Activated T-helper 17 cell treated with anti-CD3 and anti-CD28 coated beads, Interleukin-2, amount 50 U/mL, for 72 hours (primary cell): ENCODE data around the gene SNX3. TPM values are rescaled to one million over a fixed set of nuclear protein-coding genes. Genes with fewer than 3 reads are reported as not detected.
"Not testable (repeated sequence)": the region's sequence is repeated elsewhere in the genome, so short reads cannot be mapped to it uniquely, and the experiment has no call there.

Experiments
- ATAC-seq: fragments of 150-1000 bp; cut with Tn5 transposase; replicated peaks from 2 replicates; pipeline ENCODE4 v1.10.0; 2021; ENCODE audit warnings: mild to moderate bottlenecking, moderate library complexity
- H3K27ac Mint-ChIP-seq: one replicate; pipeline ENCODE4 v1.8.0; 2022; ENCODE audit warnings: mixed read lengths
- H3K27me3 Mint-ChIP-seq: one replicate; pipeline ENCODE4 v1.8.0; 2022; ENCODE audit warnings: mixed read lengths
- H3K36me3 Mint-ChIP-seq: one replicate; pipeline ENCODE4 v1.8.0; 2022; ENCODE audit warnings: low read depth, mild to moderate bottlenecking, mixed read lengths
- H3K4me1 Mint-ChIP-seq: one replicate; pipeline ENCODE4 v1.8.0; 2022; ENCODE audit warnings: mixed read lengths
- H3K4me3 Mint-ChIP-seq: one replicate; pipeline ENCODE4 v1.8.0; 2022; ENCODE audit warnings: mild to moderate bottlenecking, mixed read lengths
- H3K9me3 Mint-ChIP-seq: one replicate; pipeline ENCODE4 v1.8.0; 2022; ENCODE audit warnings: mixed read lengths
- total RNA-seq, 2 donors: library from RNA; stranded (reverse); gene quantifications; one replicate each; pipeline ENCODE4 v1.2.3, GENCODE V29; 2022

Gene SNX3
- total RNA-seq, 2 donors from 2014 or later: 60.1 to 84.6 TPM

DNA sequence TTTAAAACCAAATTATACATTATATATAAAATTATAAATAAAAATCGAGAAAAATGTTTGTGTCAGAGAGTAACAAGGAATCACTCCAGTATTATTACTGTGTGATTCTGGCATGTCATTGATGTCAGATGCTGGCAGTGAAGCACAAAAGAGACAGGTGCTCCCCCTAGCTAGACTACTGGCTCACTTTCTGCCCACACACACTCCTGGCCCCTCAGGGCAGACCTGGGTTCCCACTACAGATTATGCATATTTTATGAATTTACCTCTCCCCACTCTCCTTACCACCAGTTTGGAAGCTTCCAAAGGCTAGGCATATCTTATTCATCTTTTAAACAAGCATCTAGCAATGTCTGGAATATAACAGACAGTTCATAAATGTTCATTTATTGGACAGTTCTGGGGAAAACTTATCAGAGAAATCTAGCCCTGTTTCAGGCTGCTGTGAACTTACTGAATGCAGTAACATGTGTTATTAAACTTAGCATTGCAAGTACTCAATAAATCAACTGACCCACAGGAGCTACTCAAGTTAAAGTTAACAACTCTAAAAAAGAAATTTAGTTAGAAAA, 12.8 kb downstream of the SNX3 start:
- Mint-ChIP-seq H3K27ac (no peak overlapping the region), H3K27me3 (no peaks in the 10 kb centered on the region), H3K36me3 (peaks cover 86% of the 10 kb centered on the region), H3K4me3 (no peak overlapping the region), H3K9me3 (no peaks in the 10 kb centered on the region), H3K4me1 (peaks cover 16% of the 10 kb centered on the region)
- ATAC-seq: no peak

DNA sequence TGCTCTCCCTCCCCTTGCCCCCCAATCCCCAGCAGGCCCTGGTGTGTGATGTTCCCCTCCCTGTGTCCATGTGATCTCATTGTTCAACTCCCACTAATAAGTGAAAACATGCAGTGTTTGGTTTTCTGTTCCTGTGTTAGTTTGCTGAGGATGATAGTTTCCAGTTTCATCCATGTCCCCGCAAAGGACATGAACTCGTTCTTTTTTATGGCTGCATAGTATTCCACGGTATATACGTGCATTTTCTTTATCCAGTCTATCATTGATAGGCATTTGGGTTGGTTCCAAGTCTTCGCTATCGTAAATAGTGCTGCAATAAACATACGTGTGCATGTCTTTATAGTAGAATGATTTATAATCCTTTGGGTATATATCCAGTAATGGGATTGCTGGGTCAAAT, 15.7 kb downstream of the SNX3 start:
- not testable (repeated sequence) for H3K9me3 Mint-ChIP-seq, H3K4me1 Mint-ChIP-seq, ATAC-seq

DNA sequence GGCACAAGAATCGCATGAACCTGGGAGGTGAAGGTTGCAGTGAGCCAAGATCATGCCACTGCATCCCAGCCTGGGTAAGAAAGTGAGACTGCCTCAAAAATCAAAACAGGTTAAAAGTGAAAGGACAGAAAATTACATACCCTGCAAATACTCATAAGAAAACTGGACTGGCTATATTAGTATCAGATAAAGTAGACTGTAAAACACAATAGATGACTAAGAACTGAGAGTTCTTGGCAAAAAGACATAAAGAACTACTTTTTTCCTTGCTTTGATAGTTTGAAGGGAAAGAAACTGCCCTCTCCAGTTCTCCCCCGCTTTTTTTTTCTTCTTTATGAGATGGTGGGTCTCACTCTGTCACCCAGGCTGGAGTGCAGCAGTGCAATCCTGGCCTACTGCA, 17.0 kb downstream of the SNX3 start:
- H3K27me3 Mint-ChIP-seq: no peaks in the 10 kb centered on the region
- ATAC-seq: no peak
- peaks cover 82% of the 10 kb centered on the region for H3K36me3 Mint-ChIP-seq
- no peaks in the 10 kb centered on the region for H3K9me3 Mint-ChIP-seq
- no peak overlapping the region for H3K4me3 Mint-ChIP-seq
- no peak overlapping the region for H3K27ac Mint-ChIP-seq
- H3K4me1 Mint-ChIP-seq: peaks cover 14% of the 10 kb centered on the region

More for the DNA sequence above, 15.7 kb downstream of the SNX3 start:
- H3K27ac Mint-ChIP-seq, H3K27me3 Mint-ChIP-seq, H3K4me3 Mint-ChIP-seq: not testable (repeated sequence)
- H3K36me3 Mint-ChIP-seq: peaks cover 77% of the 10 kb centered on the region

DNA sequence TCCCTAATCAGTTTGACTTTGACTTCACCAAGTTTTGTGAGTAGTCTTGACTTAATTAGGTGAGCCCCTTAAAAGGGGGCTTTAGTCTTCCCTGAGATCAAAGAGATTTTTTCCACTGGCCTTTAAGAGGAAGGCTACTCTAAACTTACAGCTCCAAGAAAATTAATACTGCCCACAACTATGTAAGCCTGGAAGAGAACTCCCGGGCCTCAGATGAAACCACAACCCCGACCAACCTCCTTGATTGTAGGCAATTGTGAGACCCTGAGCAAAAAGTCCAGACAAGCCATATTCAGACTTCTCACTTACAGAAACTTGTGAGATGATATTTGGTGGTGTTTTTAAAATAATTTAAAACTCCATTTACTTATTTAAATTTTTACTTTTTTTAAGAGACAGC, 18.1 kb downstream of the SNX3 start:
- no peak overlapping the region for H3K27ac Mint-ChIP-seq
- H3K27me3 Mint-ChIP-seq: no peaks in the 10 kb centered on the region
- H3K36me3 Mint-ChIP-seq: peaks cover 77% of the 10 kb centered on the region
- no peak overlapping the region for H3K4me3 Mint-ChIP-seq
- H3K4me1 Mint-ChIP-seq: peaks cover 9% of the 10 kb centered on the region
- H3K9me3 Mint-ChIP-seq: no peaks in the 10 kb centered on the region
- no peak for ATAC-seq

DNA sequence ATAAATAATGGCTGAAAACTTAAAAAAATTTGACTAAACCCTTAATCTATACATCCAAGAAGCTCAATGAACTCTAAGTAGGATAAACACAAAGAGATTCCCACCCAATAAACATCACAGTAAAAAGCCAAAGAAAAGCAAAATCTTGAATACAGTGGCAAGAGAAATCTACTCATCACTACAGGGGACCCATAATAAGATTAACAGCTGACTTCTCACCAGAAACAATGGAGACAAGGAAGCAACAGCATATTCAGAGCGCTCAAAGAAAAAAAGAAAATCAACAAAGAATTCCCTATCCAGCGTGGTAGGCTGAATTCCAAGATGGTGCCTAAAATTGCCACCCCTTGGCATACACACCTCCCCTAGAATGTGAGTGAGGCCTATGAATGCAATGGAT, 18.6 kb downstream of the SNX3 start:
- H3K9me3 Mint-ChIP-seq: no peaks in the 10 kb centered on the region
- H3K4me3 Mint-ChIP-seq: no peak overlapping the region
- H3K36me3 Mint-ChIP-seq: peaks cover 78% of the 10 kb centered on the region
- H3K27ac Mint-ChIP-seq: no peak overlapping the region
- ATAC-seq: no peak
- H3K27me3 Mint-ChIP-seq: no peaks in the 10 kb centered on the region
- peaks cover 9% of the 10 kb centered on the region for H3K4me1 Mint-ChIP-seq

DNA sequence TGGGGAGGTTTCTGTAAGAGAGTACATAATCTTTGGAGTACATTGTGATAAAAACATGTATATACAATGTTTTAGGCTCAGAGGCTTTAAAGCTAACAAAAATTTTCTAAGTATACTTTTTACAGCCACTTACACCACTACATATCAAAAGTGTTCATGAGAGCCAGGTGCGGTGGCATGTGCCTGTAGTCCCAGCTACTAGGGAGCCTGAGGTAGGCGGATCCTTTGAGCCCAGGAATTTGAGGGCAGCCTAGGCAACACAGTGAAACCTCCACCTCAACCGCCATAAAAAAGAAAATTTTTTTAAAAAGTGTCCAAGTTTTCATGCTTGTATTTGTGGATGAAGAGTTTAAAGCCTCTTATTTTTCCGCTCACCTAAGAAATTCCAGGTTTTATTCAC, 22.5 kb downstream of the SNX3 start:
- no peaks in the 10 kb centered on the region for H3K9me3 Mint-ChIP-seq
- no peak overlapping the region for H3K4me3 Mint-ChIP-seq
- H3K27me3 Mint-ChIP-seq: no peaks in the 10 kb centered on the region
- no peak overlapping the region for H3K27ac Mint-ChIP-seq
- no peak for ATAC-seq
- peaks cover 46% of the 10 kb centered on the region for H3K36me3 Mint-ChIP-seq
- H3K4me1 Mint-ChIP-seq: peaks cover 13% of the 10 kb centered on the region

DNA sequence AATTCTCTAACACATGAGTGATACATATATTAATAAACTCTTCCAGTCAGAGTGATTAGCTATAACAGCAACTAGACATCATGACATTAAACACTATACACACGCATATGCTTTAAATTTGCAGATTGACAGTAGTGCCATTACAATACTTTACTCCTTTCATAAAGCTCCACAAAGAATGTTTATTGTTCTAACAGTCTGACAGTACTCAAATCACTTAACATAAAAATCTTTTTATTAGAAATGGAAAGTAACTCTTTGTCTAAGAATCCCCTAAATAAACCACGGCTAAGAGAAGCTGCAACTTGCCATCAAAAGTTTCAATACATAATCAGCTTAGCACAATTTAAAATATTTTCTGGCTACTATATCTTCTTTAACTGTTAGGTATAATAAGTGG, 24.0 kb downstream of the SNX3 start:
- peaks cover 34% of the 10 kb centered on the region for H3K36me3 Mint-ChIP-seq
- H3K4me3 Mint-ChIP-seq: no peak overlapping the region
- peaks cover 11% of the 10 kb centered on the region for H3K4me1 Mint-ChIP-seq
- no peak overlapping the region for H3K27ac Mint-ChIP-seq
- ATAC-seq: no peak
- H3K9me3 Mint-ChIP-seq: no peaks in the 10 kb centered on the region
- H3K27me3 Mint-ChIP-seq: no peaks in the 10 kb centered on the region

DNA sequence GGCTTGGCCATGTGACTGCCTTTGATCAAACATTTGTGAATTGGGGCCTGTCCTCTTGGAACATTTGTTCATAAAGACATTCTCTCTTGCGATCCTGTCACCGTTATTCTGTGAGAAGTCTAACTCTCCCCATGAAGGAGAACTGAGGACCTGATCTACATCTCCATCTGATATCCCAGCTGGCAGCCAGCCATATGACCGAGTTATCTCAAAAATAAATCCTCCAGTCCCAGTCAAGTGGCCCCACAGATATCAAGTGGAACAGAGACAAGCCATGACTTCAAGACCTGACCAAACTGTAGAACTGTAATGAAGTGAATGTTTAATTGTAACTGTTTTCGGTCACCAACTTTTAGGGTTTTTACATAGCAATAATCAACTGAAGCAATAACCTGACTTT, 25.7 kb downstream of the SNX3 start:
- peaks cover 29% of the 10 kb centered on the region for H3K36me3 Mint-ChIP-seq
- H3K27me3 Mint-ChIP-seq: no peaks in the 10 kb centered on the region
- no peak overlapping the region for H3K4me3 Mint-ChIP-seq
- H3K4me1 Mint-ChIP-seq: peaks cover 10% of the 10 kb centered on the region
- no peaks in the 10 kb centered on the region for H3K9me3 Mint-ChIP-seq
- no peak overlapping the region for H3K27ac Mint-ChIP-seq
- ATAC-seq: no peak

DNA sequence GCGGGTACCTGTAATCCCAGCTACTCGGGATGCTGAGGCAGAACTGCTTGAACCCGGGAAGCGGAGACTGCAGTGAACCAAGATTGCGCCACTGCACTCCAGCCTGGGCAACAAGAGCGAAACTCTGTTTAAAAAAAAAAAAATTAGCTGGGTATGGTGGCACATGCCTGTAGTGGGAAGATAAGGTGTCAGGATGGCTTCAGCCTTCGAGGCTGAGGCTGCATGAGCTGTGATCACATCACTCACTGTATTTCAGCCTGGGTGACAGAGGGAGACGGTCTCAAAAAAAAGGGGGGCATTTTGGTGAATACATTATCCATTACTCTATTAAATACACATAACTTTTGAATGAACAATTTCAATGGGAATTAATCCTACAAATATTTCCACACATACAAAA, 32.4 kb downstream of the SNX3 start:
- H3K27me3 Mint-ChIP-seq: no peaks in the 10 kb centered on the region
- H3K9me3 Mint-ChIP-seq: no peaks in the 10 kb centered on the region
- H3K4me1 Mint-ChIP-seq: no peaks in the 10 kb centered on the region
- H3K4me3 Mint-ChIP-seq: no peak overlapping the region
- no peak for ATAC-seq
- no peak overlapping the region for H3K27ac Mint-ChIP-seq
- H3K36me3 Mint-ChIP-seq: peaks cover 19% of the 10 kb centered on the region

DNA sequence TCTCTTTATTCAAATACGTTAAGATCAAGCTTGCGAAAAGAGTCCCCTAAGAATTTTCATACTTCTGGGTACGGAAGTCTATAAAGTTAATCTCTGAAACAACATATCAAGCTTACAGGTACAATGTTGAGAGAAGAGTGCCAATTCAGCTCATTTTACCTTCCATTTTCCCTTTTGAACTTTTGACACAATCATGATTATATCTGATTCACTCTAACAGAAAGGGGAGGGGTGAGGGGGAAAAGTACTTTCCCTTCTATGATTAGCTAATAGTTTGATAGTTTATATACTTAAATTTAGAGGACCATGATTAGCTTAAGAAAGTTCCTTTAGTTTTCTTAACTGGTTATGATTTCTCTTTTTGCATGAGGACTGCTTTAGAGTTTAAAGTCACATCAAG, 33.5 kb downstream of the SNX3 start:
- no peak for ATAC-seq
- Mint-ChIP-seq H3K4me1 (peaks cover 6% of the 10 kb centered on the region), H3K4me3 (no peak overlapping the region), H3K27ac (no peak overlapping the region), H3K27me3 (no peaks in the 10 kb centered on the region), H3K9me3 (no peaks in the 10 kb centered on the region), H3K36me3 (peaks cover 28% of the 10 kb centered on the region)

DNA sequence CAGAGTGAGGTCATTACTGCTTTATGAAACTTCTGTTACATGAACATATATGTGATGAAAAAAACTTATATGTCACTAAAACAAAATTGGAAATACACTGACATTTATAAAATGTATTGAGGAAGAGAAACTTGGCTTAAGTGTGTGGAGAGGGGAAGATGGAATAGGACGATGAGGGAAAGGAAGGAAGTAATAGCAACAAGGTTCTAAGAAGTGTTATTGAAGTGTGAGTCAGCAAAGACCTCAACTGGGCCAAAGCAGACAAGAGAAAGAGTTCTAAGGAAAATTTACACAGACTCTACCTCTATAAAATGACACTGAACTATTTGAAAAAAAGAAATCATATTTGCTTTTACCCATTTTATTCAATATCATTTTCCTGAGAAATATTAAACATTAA, 38.3 kb downstream of the SNX3 start:
- peaks cover 15% of the 10 kb centered on the region for H3K4me1 Mint-ChIP-seq
- H3K9me3 Mint-ChIP-seq: no peaks in the 10 kb centered on the region
- peak overlapping the region; percentile 73 for H3K27ac Mint-ChIP-seq
- no peak overlapping the region for H3K4me3 Mint-ChIP-seq
- ATAC-seq: no peak
- peaks cover 57% of the 10 kb centered on the region for H3K36me3 Mint-ChIP-seq
- H3K27me3 Mint-ChIP-seq: no peaks in the 10 kb centered on the region

DNA sequence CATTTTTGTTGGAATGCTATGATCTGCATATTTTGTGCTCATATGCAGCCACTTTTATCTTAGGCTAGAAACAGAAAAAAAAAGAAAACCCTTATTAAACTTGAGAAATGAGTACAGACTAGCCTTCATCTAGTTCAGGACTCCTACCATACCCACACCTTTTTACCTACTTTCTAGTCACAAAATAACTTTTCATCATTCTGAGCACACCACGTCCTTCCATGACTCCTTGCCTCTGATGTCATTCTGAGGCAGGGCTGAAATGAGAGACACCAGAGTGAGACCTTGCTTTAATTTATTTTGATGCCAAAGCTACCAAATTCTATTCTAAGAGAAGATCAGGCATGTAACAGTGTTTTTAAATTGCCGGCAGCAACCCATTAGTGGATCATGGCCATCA, 38.8 kb downstream of the SNX3 start:
- H3K27ac Mint-ChIP-seq: peak overlapping the region; percentile 73

DNA sequence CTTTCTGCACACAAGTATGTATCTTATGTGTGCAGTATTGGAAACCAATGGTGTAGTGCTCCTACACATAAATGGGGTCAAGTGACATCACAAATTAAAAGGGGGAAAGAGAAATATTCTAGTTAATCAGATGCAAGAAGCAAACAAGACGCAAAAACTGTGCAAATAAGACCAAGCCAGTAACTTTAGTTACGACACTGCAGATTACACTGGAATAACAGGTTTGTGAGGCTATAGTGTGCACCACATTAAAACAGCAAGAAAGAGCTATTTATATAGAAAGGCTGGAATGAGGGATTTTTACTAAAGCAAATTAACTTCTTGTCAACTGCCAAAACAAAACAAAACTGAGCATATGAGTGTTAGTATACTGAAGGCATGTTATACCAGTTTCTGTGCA, 49.2 kb downstream of the SNX3 start:
- H3K27ac Mint-ChIP-seq: no peak overlapping the region
- no peaks in the 10 kb centered on the region for H3K27me3 Mint-ChIP-seq
- H3K36me3 Mint-ChIP-seq: peaks cover 81% of the 10 kb centered on the region
- ATAC-seq: no peak
- peaks cover 5% of the 10 kb centered on the region for H3K4me1 Mint-ChIP-seq
- H3K9me3 Mint-ChIP-seq: no peaks in the 10 kb centered on the region
- H3K4me3 Mint-ChIP-seq: no peak overlapping the region

More for the DNA sequence above, 38.8 kb downstream of the SNX3 start:
- H3K4me3 Mint-ChIP-seq: no peak overlapping the region
- peak; percentile 69 for ATAC-seq
- H3K36me3 Mint-ChIP-seq: peaks cover 61% of the 10 kb centered on the region
- H3K9me3 Mint-ChIP-seq: no peaks in the 10 kb centered on the region
- H3K27me3 Mint-ChIP-seq: no peaks in the 10 kb centered on the region
- peaks cover 15% of the 10 kb centered on the region for H3K4me1 Mint-ChIP-seq

DNA sequence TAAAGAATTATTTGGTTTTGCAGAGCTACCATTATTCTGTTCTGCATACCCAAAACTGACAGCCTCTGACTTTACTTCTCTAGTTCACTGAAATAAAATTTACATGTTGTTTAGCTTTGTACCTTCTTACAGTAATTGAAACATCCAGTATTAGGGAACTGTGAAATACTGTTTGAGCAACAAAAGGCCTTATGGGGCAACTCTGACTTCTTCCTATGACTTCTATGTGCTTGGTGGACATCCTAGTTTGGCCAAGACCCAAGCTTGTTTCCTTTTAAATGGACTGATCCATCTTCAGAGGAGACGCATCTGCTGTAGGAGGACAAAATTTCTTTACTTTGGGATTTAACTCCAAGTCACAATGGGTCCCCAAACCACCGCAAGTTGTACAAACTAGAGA, 50.3 kb downstream of the SNX3 start:
- H3K9me3 Mint-ChIP-seq: no peaks in the 10 kb centered on the region
- peaks cover 5% of the 10 kb centered on the region for H3K4me1 Mint-ChIP-seq
- H3K4me3 Mint-ChIP-seq: no peak overlapping the region
- ATAC-seq: no peak
- H3K27ac Mint-ChIP-seq: no peak overlapping the region
- no peaks in the 10 kb centered on the region for H3K27me3 Mint-ChIP-seq
- H3K36me3 Mint-ChIP-seq: peaks cover 75% of the 10 kb centered on the region

DNA sequence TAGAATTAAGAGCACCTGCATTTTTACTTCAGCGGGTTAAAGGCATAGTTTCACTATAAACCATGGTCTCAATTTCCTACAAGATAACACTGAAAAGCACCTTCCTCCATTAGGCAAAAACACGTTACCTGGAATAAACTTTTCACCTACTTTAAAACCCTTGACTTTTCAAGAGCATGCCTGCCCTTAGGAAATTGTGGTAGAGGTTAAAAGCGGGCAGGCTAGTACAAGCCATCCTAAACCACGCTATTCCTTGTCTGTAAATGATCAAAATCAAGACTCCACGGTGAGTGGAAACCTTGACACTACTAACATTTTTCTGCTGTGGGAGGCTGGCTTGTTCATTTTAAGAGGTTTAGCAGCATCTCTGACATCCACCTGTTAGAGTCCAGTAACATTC, 51.1 kb downstream of the SNX3 start:
- H3K4me3 Mint-ChIP-seq: no peak overlapping the region
- H3K36me3 Mint-ChIP-seq: peaks cover 67% of the 10 kb centered on the region
- H3K9me3 Mint-ChIP-seq: no peaks in the 10 kb centered on the region
- no peak overlapping the region for H3K27ac Mint-ChIP-seq
- H3K4me1 Mint-ChIP-seq: peaks cover 5% of the 10 kb centered on the region
- no peak for ATAC-seq
- no peaks in the 10 kb centered on the region for H3K27me3 Mint-ChIP-seq

DNA sequence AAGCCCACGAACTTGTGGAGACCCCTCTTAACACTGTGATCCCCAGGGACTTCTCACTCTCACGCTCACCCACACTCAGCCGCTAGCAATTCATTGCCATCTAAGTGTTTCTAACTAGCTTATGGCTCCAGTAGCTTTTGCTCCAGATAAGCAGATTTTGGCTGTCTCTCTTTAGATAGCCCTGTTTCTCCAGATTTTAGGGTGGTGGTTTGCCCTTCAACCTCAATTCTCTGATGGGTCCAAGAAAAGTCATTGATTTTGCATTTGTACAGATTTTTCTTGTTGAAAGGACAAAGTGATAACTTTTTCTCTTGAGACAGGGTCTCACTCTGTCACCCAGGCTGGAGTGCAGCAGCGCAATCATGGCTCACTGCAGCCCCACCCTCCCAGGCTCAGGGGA, 53.8 kb downstream of the SNX3 start:
- Mint-ChIP-seq H3K9me3 (no peaks in the 10 kb centered on the region), H3K4me1 (peaks cover 5% of the 10 kb centered on the region), H3K27me3 (no peaks in the 10 kb centered on the region), H3K27ac (no peak overlapping the region), H3K4me3 (no peak overlapping the region), H3K36me3 (peaks cover 48% of the 10 kb centered on the region)
- no peak for ATAC-seq
